Transverse colon (tissue), 4 donors: ENCODE measurements around the gene HECTD1.

Experiments used
- POLR2AphosphoS5 ChIP-seq, 3 donors: sonication (generic); formaldehyde crosslinking; IDR thresholded peaks; one replicate each; pipeline ENCODE4 v1.6.1; 2016; ENCODE audit warnings: antibody characterized with exemption in 3 of 3
- TF ChIP-seq, protein P1 (sequence below), 5 experiments: fragments of 200-600 bp in 3 of 5; fragments of 450-650 bp in 2 of 5; sonication (generic) in 3 of 5; IDR thresholded peaks; 1 replicate in 2 of 5; 2 replicates in 3 of 5; pipeline ENCODE4 v1.5.1; 2016 to 2017; ENCODE audit warnings: antibody characterized with exemption in 5 of 5, inconsistent platforms in 3 of 5, mild to moderate bottlenecking in 2 of 5, moderate library complexity in 1 of 5

DNA sequence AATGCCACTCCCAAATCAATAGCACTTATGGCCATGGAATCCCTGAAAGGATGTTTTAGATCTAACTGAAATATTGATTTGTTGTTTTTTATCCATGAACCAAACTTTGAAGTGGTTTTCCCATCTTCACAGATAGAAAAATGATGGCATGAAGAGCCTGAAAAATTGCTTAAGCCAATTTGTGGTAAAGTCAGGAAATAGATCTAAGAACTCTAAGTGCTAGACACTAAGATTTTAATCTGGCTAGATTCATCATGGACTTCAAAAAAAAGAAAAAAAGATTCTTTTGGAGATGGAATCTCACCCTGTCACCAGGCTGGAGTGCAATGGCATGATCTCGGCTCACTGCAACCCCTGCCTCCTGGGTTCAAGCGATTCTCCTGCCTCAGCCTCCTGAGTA, 136.4 kb downstream of the HECTD1 start:
- TF ChIP-seq, protein P1, sequence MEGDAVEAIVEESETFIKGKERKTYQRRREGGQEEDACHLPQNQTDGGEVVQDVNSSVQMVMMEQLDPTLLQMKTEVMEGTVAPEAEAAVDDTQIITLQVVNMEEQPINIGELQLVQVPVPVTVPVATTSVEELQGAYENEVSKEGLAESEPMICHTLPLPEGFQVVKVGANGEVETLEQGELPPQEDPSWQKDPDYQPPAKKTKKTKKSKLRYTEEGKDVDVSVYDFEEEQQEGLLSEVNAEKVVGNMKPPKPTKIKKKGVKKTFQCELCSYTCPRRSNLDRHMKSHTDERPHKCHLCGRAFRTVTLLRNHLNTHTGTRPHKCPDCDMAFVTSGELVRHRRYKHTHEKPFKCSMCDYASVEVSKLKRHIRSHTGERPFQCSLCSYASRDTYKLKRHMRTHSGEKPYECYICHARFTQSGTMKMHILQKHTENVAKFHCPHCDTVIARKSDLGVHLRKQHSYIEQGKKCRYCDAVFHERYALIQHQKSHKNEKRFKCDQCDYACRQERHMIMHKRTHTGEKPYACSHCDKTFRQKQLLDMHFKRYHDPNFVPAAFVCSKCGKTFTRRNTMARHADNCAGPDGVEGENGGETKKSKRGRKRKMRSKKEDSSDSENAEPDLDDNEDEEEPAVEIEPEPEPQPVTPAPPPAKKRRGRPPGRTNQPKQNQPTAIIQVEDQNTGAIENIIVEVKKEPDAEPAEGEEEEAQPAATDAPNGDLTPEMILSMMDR (IDR thresholded peaks at IDR 0.05), result no peak
- TF ChIP-seq POLR2AphosphoS5 (IDR thresholded peaks at IDR 0.05), result no peak
